ENCODE results near the gene ELMO2. TPM values are rescaled to one million over a fixed set of nuclear protein-coding genes. Genes with fewer than 3 reads are reported as not detected.

The ELMO2 gene
- total and polyA plus RNA-seq, 9 of the 15 experiments (the other 6 are each of a cell fraction or from before 2014, with no cell fraction given): 7.5 to 21.5 (median 15.9) TPM

- H3K27ac ChIP-seq (ENCODE audit: extremely low read depth, low read depth, low read length): no peak overlapping the region
These were observed 59.6 kb downstream of the ELMO2 start for GRCh38 chr20:46346770-46347169.

DNA sequence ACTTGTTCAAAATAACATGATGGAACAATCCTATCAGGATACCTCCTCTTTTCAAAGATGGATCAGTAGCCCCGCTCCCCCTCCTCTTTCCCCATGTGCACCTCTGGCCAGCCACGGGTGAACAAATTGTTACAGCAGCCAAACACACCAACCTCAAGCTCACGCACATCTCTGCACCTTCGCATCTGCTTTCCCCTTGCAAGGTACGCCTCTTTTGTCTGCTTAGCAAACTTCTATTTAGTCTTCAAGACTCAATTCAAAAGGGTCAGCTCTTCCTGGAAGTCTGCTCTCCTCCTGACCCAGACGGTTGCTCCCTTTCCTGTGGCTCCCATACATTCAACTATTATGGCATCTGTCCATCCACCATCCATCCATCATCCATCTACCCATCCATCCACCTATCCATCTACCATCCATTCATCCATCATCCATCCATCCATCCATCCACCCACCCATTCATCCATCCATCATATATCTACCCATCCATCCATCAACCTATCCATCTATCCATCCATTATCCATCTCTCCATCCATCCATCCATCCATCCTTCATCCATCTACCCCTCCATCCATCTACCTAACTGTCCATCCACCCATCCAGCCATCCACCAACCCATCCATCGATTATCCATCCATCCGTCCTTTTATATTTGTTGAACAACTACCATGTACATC, 61.8 kb downstream of the ELMO2 start:
- POLR2A ChIA-PET: interaction anchor here (0.8 to 0.9 kb wide), 2 partner anchors 11 to 39 kb away, joined by 3 to 6 read pairs; no protein-coding TSS in a partner anchor
- CTCF ChIA-PET (ENCODE audit: low intra/inter-chr PET ratio): no interaction called here
- H3K27me3 ChIP-seq (ENCODE audit: control insufficient read depth in 2 of 2, insufficient read depth in 2 of 2, low read length in 2 of 2): peaks cover 17 to 36% of the 10 kb centered on the region in 2 experiments; a peak in 4 of 5 replicates
- peaks cover 9 to 17% of the 10 kb centered on the region in 2 experiments for H3K4me1 ChIP-seq (replicated peaks in 1 of 2; ENCODE audit: control insufficient read depth in 2 of 2, insufficient read depth in 2 of 2, low read length in 2 of 2)
- peaks cover 18% of the 10 kb centered on the region for H4K20me1 ChIP-seq (replicated peaks; ENCODE audit: control insufficient read depth, insufficient read depth, low read length)
- H3K36me3 ChIP-seq (ENCODE audit: control insufficient read depth, insufficient read depth, low read length): peaks cover 12% of the 10 kb centered on the region; the same call in 2 of the 3 replicates
- H3K9me3 ChIP-seq (replicated peaks; ENCODE audit: control insufficient read depth, insufficient read depth, low read depth, low read length): no peaks in the 10 kb centered on the region
- ATAC-seq: no peak
- WGBS (ENCODE audit: insufficient coverage, low coverage, missing lambda C conversion rate): 15% methylated on average over 8 of the region's 8 CpGs
- no peak for FAIRE-seq
- H3K9me1 ChIP-seq (ENCODE audit: control insufficient read depth, insufficient read depth, low read length): no peaks in the 10 kb centered on the region
- no peak overlapping the region for H3K9ac ChIP-seq (ENCODE audit: insufficient read depth in 1 of 2, low read depth in 2 of 2, low read length in 2 of 2)
- H3K4me3 ChIP-seq: no peak overlapping the region
- no peaks in the 10 kb centered on the region for H3K79me2 ChIP-seq (ENCODE audit: control insufficient read depth, insufficient read depth, low read length)
- no peak for DNase-seq (ENCODE audit: extremely low read depth in 1 of 4, low spot score in 3 of 4)
- BruUV-seq (replicated peaks): no TSS peak
- no peak overlapping the region for H3K4me2 ChIP-seq (ENCODE audit: insufficient read depth, low read length)
- no peak overlapping the region for H3K27ac ChIP-seq (ENCODE audit: extremely low read depth, low read depth, low read length)
- in situ Hi-C loops (cut with MboI) (no loop called here), intact Hi-C loops (cut with micrococcal nuclease) (no loop called here)
- H2AFZ ChIP-seq (ENCODE audit: low read depth, low read length): no peak overlapping the region
- TF ChIP-seq HBP1 (CRISPR knock-in tag; IDR thresholded peaks at IDR 0.05): peak; percentile 84; the same call in 1 of the 2 replicates
- 0 out of 2 replicates have a peak, but pooled peaks have one; percentile 88 for TF ChIP-seq ZBTB26 (CRISPR knock-in tag; IDR thresholded peaks at IDR 0.05)
- peak; percentile 50 to 60; a peak in 3 of 4 replicates for TF ChIP-seq KDM1A (IDR thresholded peaks at IDR 0.05)
- TF ChIP-seq HEY1 (CRISPR knock-in tag; IDR thresholded peaks at IDR 0.05; ENCODE audit: borderline replicate concordance): no peak
- TF ChIP-seq HNRNPL (IDR thresholded peaks at IDR 0.05; ENCODE audit: low read depth, low read length): no peak
- no peak for TF ChIP-seq BCL6 (CRISPR knock-in tag; IDR thresholded peaks at IDR 0.05)
- 0 out of 2 replicates have a peak, but pooled peaks have one; percentile 43 for TF ChIP-seq PHB2 (IDR thresholded peaks at IDR 0.05; ENCODE audit: low read depth)

More at GRCh38 chr20:46346770-46347169, 59.6 kb downstream of the ELMO2 start:
- Histone ChIP-seq H3K79me2 (ENCODE audit: control insufficient read depth, insufficient read depth, low read length) (no peaks in the 10 kb centered on the region), H3K4me1 (replicated peaks in 1 of 2; ENCODE audit: control insufficient read depth in 2 of 2, insufficient read depth in 2 of 2, low read length in 2 of 2) (peaks cover 24 to 37% of the 10 kb centered on the region in 2 experiments), H3K36me3 (ENCODE audit: control insufficient read depth, insufficient read depth, low read length) (peaks cover 30% of the 10 kb centered on the region; the same call in 2 of the 3 replicates), H4K20me1 (replicated peaks; ENCODE audit: control insufficient read depth, insufficient read depth, low read length) (peaks cover 18% of the 10 kb centered on the region), H2AFZ (ENCODE audit: low read depth, low read length) (no peak overlapping the region), H3K27me3 (ENCODE audit: control insufficient read depth in 2 of 2, insufficient read depth in 2 of 2, low read length in 2 of 2) (peaks cover 12 to 21% of the 10 kb centered on the region in 2 experiments; a peak in 4 of 5 replicates), H3K9me3 (replicated peaks; ENCODE audit: control insufficient read depth, insufficient read depth, low read depth, low read length) (no peaks in the 10 kb centered on the region), H3K4me2 (ENCODE audit: insufficient read depth, low read length) (no peak overlapping the region), H3K9ac (ENCODE audit: insufficient read depth in 1 of 2, low read depth in 2 of 2, low read length in 2 of 2) (no peak overlapping the region), H3K4me3 (no peak overlapping the region), H3K9me1 (ENCODE audit: control insufficient read depth, insufficient read depth, low read length) (peaks cover 2% of the 10 kb centered on the region)
- in situ Hi-C loops (cut with MboI) (no loop called here), intact Hi-C loops (cut with micrococcal nuclease) (no loop called here)
- TF ChIP-seq RFX1 (IDR thresholded peaks at IDR 0.05) (no peak), TCF7L2 (IDR thresholded peaks at IDR 0.05; ENCODE audit: low read depth, low read length) (no peak), ZNF717 (CRISPR knock-in tag; IDR thresholded peaks at IDR 0.05) (no peak), RFX5 (IDR thresholded peaks at IDR 0.05; ENCODE audit: low read depth, low read length) (no peak), IFI16 (CRISPR knock-in tag; IDR thresholded peaks at IDR 0.05) (no peak), BRD9 (IDR thresholded peaks at IDR 0.05; ENCODE audit: low read depth, partially characterized antibody) (no peak), POLR3G (IDR thresholded peaks at IDR 0.05; ENCODE audit: extremely low read depth, insufficient read length, insufficient replicate concordance) (no peak)
- ATAC-seq (no peak), DNase-seq (ENCODE audit: extremely low read depth in 1 of 4, low spot score in 3 of 4) (no peak), FAIRE-seq (peak; percentile 35)
- ChIA-PET CTCF (ENCODE audit: low intra/inter-chr PET ratio) (interaction anchor here (0.7 kb wide), 1 partner anchor 219 kb away, joined by 6 read pairs; no protein-coding TSS in a partner anchor), POLR2A (interaction anchor here (0.6 to 1.3 kb wide), 5 partner anchors 9 to 32 kb away, joined by 3 to 5 read pairs (median 3); no protein-coding TSS in a partner anchor)
- WGBS (ENCODE audit: insufficient coverage, low coverage, missing lambda C conversion rate): 82% methylated on average over 8 of the region's 8 CpGs
- BruUV-seq (replicated peaks): no TSS peak
